ENCODE data around the gene NUP205. TPM values are rescaled to one million over a fixed set of nuclear protein-coding genes. Genes with fewer than 3 reads are reported as not detected.

NUP205 gene
- total RNA-seq, 1 donor from 2014 or later = 50.2 TPM

GRCh38 chr7:135539629-135540028 is 18.1 kb upstream of the NUP205 start:
- DNase-seq = no peak

- no peak for DNase-seq
Measured at GRCh38 chr7:135541029-135541428, 16.7 kb upstream of the NUP205 start.

GRCh38 chr7:135550196-135550595 is 7.5 kb upstream of the NUP205 start:
- no peak for DNase-seq

- no peak for DNase-seq
Measured at GRCh38 chr7:135552148-135552547, 5.6 kb upstream of the NUP205 start.

GRCh38 chr7:135553346-135553745 is 4.4 kb upstream of the NUP205 start:
- no peak for DNase-seq

- DNase-seq = peak; percentile 64
Measured at GRCh38 chr7:135558337-135558767, 635 bp downstream of the NUP205 start.

- DNase-seq = no peak
Measured at GRCh38 chr7:135558881-135559280, 1.2 kb downstream of the NUP205 start.

GRCh38 chr7:135560631-135561030 is 2.9 kb downstream of the NUP205 start:
- DNase-seq = no peak

GRCh38 chr7:135562720-135563119 is 5.0 kb downstream of the NUP205 start:
- no peak for DNase-seq

GRCh38 chr7:135571834-135572233 is 14.1 kb downstream of the NUP205 start:
- DNase-seq = no peak

GRCh38 chr7:135573541-135573940 is 15.8 kb downstream of the NUP205 start:
- no peak for DNase-seq

- no peak for DNase-seq
Measured at GRCh38 chr7:135575296-135575695, 17.6 kb downstream of the NUP205 start.

- DNase-seq = peak; percentile 23
Measured at GRCh38 chr7:135578569-135578968, 20.9 kb downstream of the NUP205 start.

- DNase-seq = no peak
Measured at GRCh38 chr7:135584362-135585353, 26.9 kb downstream of the NUP205 start.

- no peak for DNase-seq
Measured at GRCh38 chr7:135597181-135597925, 39.6 kb downstream of the NUP205 start.

GRCh38 chr7:135597926-135598305 is 40.2 kb downstream of the NUP205 start:
- no peak for DNase-seq

- DNase-seq = no peak
Measured at GRCh38 chr7:135599471-135599870, 41.8 kb downstream of the NUP205 start.

GRCh38 chr7:135600226-135600625 is 42.5 kb downstream of the NUP205 start:
- no peak for DNase-seq

- peak; percentile 13 for DNase-seq
Measured at GRCh38 chr7:135601182-135601581, 43.5 kb downstream of the NUP205 start.

GRCh38 chr7:135602304-135602703 is 44.6 kb downstream of the NUP205 start:
- no peak for DNase-seq

- DNase-seq = no peak
Measured at GRCh38 chr7:135616136-135616535, 58.4 kb downstream of the NUP205 start.

GRCh38 chr7:135617781-135618180 is 60.1 kb downstream of the NUP205 start:
- DNase-seq = no peak

- no peak for DNase-seq
Measured at GRCh38 chr7:135618510-135618909, 60.8 kb downstream of the NUP205 start.

GRCh38 chr7:135620447-135620846 is 62.7 kb downstream of the NUP205 start:
- DNase-seq = no peak

Data from dermis blood vessel endothelial cell (primary cell).